SU-DHL-6 (cell line): Measurements from ENCODE around the gene MBOAT1.

ENCODE experiments used
- EZH2phosphoT487 ChIP-seq: fragments of 200-600 bp; sonication (generic), shearing (Covaris generic); conservative IDR thresholded peaks from 2 replicates; pipeline ENCODE4 v1.6.1; 2018; ENCODE audit warnings: mild to moderate bottlenecking, antibody characterized with exemption, low read length, moderate library complexity, mixed read lengths
- TF ChIP-seq, protein P1 (sequence below): fragments of 200-600 bp; sonication (generic); IDR thresholded peaks from one replicate; pipeline ENCODE4 v1.5.1; 2017; ENCODE audit warnings: antibody characterized with exemption, mild to moderate bottlenecking, low read length, moderate library complexity; ENCODE audit not compliant: insufficient read depth, poor library complexity, severe bottlenecking

- TF ChIP-seq, protein P1, sequence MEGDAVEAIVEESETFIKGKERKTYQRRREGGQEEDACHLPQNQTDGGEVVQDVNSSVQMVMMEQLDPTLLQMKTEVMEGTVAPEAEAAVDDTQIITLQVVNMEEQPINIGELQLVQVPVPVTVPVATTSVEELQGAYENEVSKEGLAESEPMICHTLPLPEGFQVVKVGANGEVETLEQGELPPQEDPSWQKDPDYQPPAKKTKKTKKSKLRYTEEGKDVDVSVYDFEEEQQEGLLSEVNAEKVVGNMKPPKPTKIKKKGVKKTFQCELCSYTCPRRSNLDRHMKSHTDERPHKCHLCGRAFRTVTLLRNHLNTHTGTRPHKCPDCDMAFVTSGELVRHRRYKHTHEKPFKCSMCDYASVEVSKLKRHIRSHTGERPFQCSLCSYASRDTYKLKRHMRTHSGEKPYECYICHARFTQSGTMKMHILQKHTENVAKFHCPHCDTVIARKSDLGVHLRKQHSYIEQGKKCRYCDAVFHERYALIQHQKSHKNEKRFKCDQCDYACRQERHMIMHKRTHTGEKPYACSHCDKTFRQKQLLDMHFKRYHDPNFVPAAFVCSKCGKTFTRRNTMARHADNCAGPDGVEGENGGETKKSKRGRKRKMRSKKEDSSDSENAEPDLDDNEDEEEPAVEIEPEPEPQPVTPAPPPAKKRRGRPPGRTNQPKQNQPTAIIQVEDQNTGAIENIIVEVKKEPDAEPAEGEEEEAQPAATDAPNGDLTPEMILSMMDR = no peak
- TF ChIP-seq EZH2phosphoT487 = no peak
Measured at GRCh38 chr6:20147469-20147868, 64.8 kb downstream of the MBOAT1 start.
